Brain pericyte (primary cell): ENCODE data around the gene KDM6A.
"Not testable (repeated sequence)": the region's sequence is repeated elsewhere in the genome, so short reads cannot be mapped to it uniquely, and the experiment has no call there.

Experiments
- DNase-seq: peaks from one replicate; pipeline ENCODE4 v3.0.0-alpha.2; 2012; ENCODE audit warnings: low read depth, low spot score

KDM6A gene

GRCh38 chrX:44872821-44873414 lies at the start of gene KDM6A:
Gene KDM6A, plus strand, starts transcription at chrX:44873188. Its CDS starts 364 bp downstream, at chrX:44873552.
- peak; percentile 94 for DNase-seq

- DNase-seq = not testable (repeated sequence)
These were observed 49.8 kb upstream of the KDM6A start for GRCh38 chrX:44823193-44823592.

GRCh38 chrX:44828008-44828605 lies 44.9 kb upstream of the KDM6A start:
- DNase-seq = no peak

GRCh38 chrX:44829832-44830231 lies 43.2 kb upstream of the KDM6A start:
- no peak for DNase-seq

- DNase-seq = no peak
These were observed 30.3 kb upstream of the KDM6A start for GRCh38 chrX:44842550-44843317.

GRCh38 chrX:44843318-44843702 lies 29.7 kb upstream of the KDM6A start:
- no peak for DNase-seq

- no peak for DNase-seq
These were observed 29.2 kb upstream of the KDM6A start, which contains the start of gene DUSP21 for GRCh38 chrX:44843753-44844152. Gene DUSP21, plus strand, starts transcription at chrX:44844021. Its CDS starts 112 bp downstream, at chrX:44844133.

- DNase-seq = no peak
These were observed 28.8 kb upstream of the KDM6A start for GRCh38 chrX:44844204-44844603.

- DNase-seq = not testable (repeated sequence)
These were observed 22.1 kb upstream of the KDM6A start for GRCh38 chrX:44850891-44851290.

GRCh38 chrX:44871114-44871645 lies 1.8 kb upstream of the KDM6A start:
- no peak for DNase-seq

- no peak for DNase-seq
These were observed 812 bp upstream of the KDM6A start for GRCh38 chrX:44871931-44872820.

- no peak for DNase-seq
These were observed 658 bp downstream of the KDM6A start for GRCh38 chrX:44873415-44874276.

GRCh38 chrX:44874420-44875184 lies 1.6 kb downstream of the KDM6A start:
- DNase-seq = no peak

- no peak for DNase-seq
These were observed 2.1 kb downstream of the KDM6A start for GRCh38 chrX:44875185-44875489.

- no peak for DNase-seq
These were observed 3.1 kb downstream of the KDM6A start for GRCh38 chrX:44876086-44876485.

- DNase-seq = no peak
These were observed 3.8 kb downstream of the KDM6A start for GRCh38 chrX:44876767-44877166.

GRCh38 chrX:44878780-44879179 lies 5.8 kb downstream of the KDM6A start:
- DNase-seq = no peak

- DNase-seq = no peak
These were observed 8.6 kb downstream of the KDM6A start for GRCh38 chrX:44881549-44881948.

- no peak for DNase-seq
These were observed 9.6 kb downstream of the KDM6A start for GRCh38 chrX:44882635-44883034.

GRCh38 chrX:44884944-44885343 lies 12.0 kb downstream of the KDM6A start:
- no peak for DNase-seq
